ENCODE measurements around the gene HGF.

GRCh38 chr7:81691199-81691821 is 78.5 kb downstream of the HGF start:
- TF ChIP-seq, protein P1, sequence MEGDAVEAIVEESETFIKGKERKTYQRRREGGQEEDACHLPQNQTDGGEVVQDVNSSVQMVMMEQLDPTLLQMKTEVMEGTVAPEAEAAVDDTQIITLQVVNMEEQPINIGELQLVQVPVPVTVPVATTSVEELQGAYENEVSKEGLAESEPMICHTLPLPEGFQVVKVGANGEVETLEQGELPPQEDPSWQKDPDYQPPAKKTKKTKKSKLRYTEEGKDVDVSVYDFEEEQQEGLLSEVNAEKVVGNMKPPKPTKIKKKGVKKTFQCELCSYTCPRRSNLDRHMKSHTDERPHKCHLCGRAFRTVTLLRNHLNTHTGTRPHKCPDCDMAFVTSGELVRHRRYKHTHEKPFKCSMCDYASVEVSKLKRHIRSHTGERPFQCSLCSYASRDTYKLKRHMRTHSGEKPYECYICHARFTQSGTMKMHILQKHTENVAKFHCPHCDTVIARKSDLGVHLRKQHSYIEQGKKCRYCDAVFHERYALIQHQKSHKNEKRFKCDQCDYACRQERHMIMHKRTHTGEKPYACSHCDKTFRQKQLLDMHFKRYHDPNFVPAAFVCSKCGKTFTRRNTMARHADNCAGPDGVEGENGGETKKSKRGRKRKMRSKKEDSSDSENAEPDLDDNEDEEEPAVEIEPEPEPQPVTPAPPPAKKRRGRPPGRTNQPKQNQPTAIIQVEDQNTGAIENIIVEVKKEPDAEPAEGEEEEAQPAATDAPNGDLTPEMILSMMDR (IDR thresholded peaks at IDR 0.05), result no peak
- TF ChIP-seq, protein P2, sequence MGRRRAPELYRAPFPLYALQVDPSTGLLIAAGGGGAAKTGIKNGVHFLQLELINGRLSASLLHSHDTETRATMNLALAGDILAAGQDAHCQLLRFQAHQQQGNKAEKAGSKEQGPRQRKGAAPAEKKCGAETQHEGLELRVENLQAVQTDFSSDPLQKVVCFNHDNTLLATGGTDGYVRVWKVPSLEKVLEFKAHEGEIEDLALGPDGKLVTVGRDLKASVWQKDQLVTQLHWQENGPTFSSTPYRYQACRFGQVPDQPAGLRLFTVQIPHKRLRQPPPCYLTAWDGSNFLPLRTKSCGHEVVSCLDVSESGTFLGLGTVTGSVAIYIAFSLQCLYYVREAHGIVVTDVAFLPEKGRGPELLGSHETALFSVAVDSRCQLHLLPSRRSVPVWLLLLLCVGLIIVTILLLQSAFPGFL (CRISPR knock-in tag; IDR thresholded peaks at IDR 0.05; ENCODE audit: borderline replicate concordance), result no peak
- no peak for TF ChIP-seq TEAD4 (CRISPR knock-in tag; IDR thresholded peaks at IDR 0.05)
